Stomach (tissue), 9 donors: ENCODE results near the gene VAPB. TPM values are rescaled to one million over a fixed set of nuclear protein-coding genes. Genes with fewer than 3 reads are reported as not detected.

Experiments
- DNase-seq, 2 donors: peaks; one replicate each; pipeline versions ENCODE4 v3.0.0 to v3.0.0-alpha.2; 2013 to 2019
- H3K27ac ChIP-seq, 5 donors: fragments of 200-600 bp in 4 of 5; sonication (generic) in 4 of 5; one replicate each; pipeline ENCODE4 v1.5.1; 2013 to 2019; ENCODE audit warnings: mild to moderate bottlenecking in 1 of 5, moderate library complexity in 1 of 5
- H3K27me3 ChIP-seq, 3 donors: fragments of 200-600 bp; sonication (generic); one replicate each; pipeline ENCODE4 v1.5.1; 2017 to 2019; ENCODE audit warnings: mixed run types in 1 of 3
- H3K36me3 ChIP-seq, 4 donors: fragments of 200-600 bp; sonication (generic); 1 replicate in 3 of 4; 2 replicates in 1 of 4; pipeline ENCODE4 v1.5.1; 2016 to 2019
- H3K4me1 ChIP-seq, 4 donors: fragments of 200-600 bp; sonication (generic); one replicate each; pipeline ENCODE4 v1.5.1; 2016 to 2019
- H3K4me3 ChIP-seq, 4 donors: fragments of 200-600 bp; sonication (generic) in 3 of 4; one replicate each; pipeline ENCODE4 v1.5.1; 2016 to 2019; ENCODE audit warnings: mild to moderate bottlenecking in 1 of 4
- H3K9me3 ChIP-seq, 4 donors: fragments of 200-600 bp; sonication (generic); one replicate each; pipeline ENCODE4 v1.5.1; 2016 to 2019
- WGBS, 5 donors: extraction: QIAGEN DNeasy Blood & Tissue Kit in 3 of 5; methylation state at CpG; one replicate each; pipeline versions ENCODE4 v1.1.5 to v1.1.7; 2013 to 2018; 5-methylcytosine and 5-hydroxymethylcytosine counted together
- intact Hi-C: fragments of 100-400 bp; cut with DNase I; formaldehyde crosslinking; loops from one replicate; pipeline ENCODE4 v1.15.1; 2023; ENCODE audit warnings: low total_unique reads
- polyA plus RNA-seq, 3 donors: library from polyadenylated mRNA; stranded (reverse); fragments of 200-250 nt; gene quantifications; one replicate each; pipeline ENCODE4 v1.2.3, GENCODE V29; 2013
- total RNA-seq, 5 donors: library from RNA; depleted of rRNA; stranded (reverse); fragments of >200 nt; gene quantifications; one replicate each; pipeline versions ENCODE4 v1.1.0 to v1.2.3, GENCODE V29; 2014 to 2016
- TF ChIP-seq, protein P1 (sequence below), 7 experiments: fragments of 450-650 bp in 4 of 7; fragments of 200-600 bp in 3 of 7; sonication (generic) in 3 of 7; IDR thresholded peaks; one replicate each; pipeline ENCODE4 v1.5.1; 2016 to 2019; ENCODE audit warnings: antibody characterized with exemption in 7 of 7, control low read depth in 2 of 7, mild to moderate bottlenecking in 1 of 7
- donor health status: healthy with polysubstance abuse.
- donor health status: Bipolar disorder and iron deficiency.
- donor health status: healthy.

VAPB gene
- total and polyA plus RNA-seq, 8 donors: 7.6 to 40.6 (median 18.2) TPM

DNA sequence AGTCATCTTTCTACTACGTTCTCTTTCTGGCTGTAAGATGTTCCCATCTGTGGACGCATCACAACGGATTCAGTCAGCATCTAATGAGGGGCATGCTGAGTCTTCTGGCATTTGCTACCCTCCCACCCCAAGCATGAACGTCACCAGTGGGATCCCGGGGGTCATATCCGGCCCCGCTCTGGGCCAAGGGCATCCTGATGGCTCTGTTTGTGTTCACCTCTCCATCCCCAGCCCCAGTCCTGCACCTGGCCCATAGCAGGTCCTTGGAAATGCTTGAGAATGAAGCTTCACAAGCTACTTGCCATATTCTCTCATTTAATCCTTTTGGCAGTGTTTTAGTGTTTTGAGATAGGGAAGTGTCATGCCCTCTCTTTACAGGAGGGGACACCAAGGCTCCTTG, 111.2 kb downstream of the VAPB start:
- TF ChIP-seq, protein P1, sequence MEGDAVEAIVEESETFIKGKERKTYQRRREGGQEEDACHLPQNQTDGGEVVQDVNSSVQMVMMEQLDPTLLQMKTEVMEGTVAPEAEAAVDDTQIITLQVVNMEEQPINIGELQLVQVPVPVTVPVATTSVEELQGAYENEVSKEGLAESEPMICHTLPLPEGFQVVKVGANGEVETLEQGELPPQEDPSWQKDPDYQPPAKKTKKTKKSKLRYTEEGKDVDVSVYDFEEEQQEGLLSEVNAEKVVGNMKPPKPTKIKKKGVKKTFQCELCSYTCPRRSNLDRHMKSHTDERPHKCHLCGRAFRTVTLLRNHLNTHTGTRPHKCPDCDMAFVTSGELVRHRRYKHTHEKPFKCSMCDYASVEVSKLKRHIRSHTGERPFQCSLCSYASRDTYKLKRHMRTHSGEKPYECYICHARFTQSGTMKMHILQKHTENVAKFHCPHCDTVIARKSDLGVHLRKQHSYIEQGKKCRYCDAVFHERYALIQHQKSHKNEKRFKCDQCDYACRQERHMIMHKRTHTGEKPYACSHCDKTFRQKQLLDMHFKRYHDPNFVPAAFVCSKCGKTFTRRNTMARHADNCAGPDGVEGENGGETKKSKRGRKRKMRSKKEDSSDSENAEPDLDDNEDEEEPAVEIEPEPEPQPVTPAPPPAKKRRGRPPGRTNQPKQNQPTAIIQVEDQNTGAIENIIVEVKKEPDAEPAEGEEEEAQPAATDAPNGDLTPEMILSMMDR (IDR thresholded peaks at IDR 0.05): no peak
- no peak overlapping the region for H3K4me3 ChIP-seq
- intact Hi-C loops: no loop called here
- no peaks in the 10 kb centered on the region for H3K27me3 ChIP-seq
- H3K4me1 ChIP-seq: no peaks in the 10 kb centered on the region
- H3K36me3 ChIP-seq: no peaks in the 10 kb centered on the region
- H3K27ac ChIP-seq: no peak overlapping the region
- no peak for DNase-seq
- peaks cover 0 to 37% (median 23%) of the 10 kb centered on the region in 4 donors for H3K9me3 ChIP-seq
- WGBS, 5 donors: 91 to 96% (median 95%) methylated on average over 7 of the region's 7 CpGs

Other genes with a start within 250 kb of the VAPB start
- gene ANKRD60, start 160.6 kb upstream of the VAPB start, total RNA-seq: not detected
- gene ANKRD60, start 160.6 kb upstream of the VAPB start, polyA plus RNA-seq: not detected
- 10 to 100 TPM in 3 of 5 donors, 1 to 10 TPM in 2; 2.9 to 19.3 (median 13.5) TPM for gene RAB22A, start 79.5 kb upstream of the VAPB start, total RNA-seq
- gene RAB22A, start 79.5 kb upstream of the VAPB start, polyA plus RNA-seq: 1 to 10 TPM; 5.7 to 8.6 (median 7.1) TPM
- 1 to 10 TPM in 2 of 5 donors, not detected in 3; 1.4 to 2.0 TPM for gene APCDD1L, start 126.2 kb downstream of the VAPB start, total RNA-seq
- gene APCDD1L, start 126.2 kb downstream of the VAPB start, polyA plus RNA-seq: under 1 TPM in 2 of 3 donors, not detected in 1; 0.12 to 0.25 TPM